Liver (tissue), 9 donors: ENCODE data around the gene NF2. TPM values are rescaled to one million over a fixed set of nuclear protein-coding genes. Genes with fewer than 3 reads are reported as not detected.

Experiments
- DNase-seq: peaks from one replicate; pipeline ENCODE4 v3.0.0-alpha.2; 2017; ENCODE audit warnings: low spot score
- H3K27ac ChIP-seq, 2 donors: one replicate each; pipeline ENCODE4 v1.7.0; 2013; ENCODE audit warnings: inconsistent platforms in 2 of 2, low read length in 2 of 2, control low read depth in 1 of 2, low read depth in 1 of 2, mild to moderate bottlenecking in 1 of 2
- H3K27me3 ChIP-seq, 4 donors: one replicate each; pipeline versions ENCODE4 v1.6.1 to v1.7.0; 2013; ENCODE audit warnings: low read length in 3 of 4, inconsistent platforms in 1 of 4, mild to moderate bottlenecking in 1 of 4, moderate library complexity in 1 of 4; ENCODE audit not compliant: control insufficient read depth in 4 of 4, insufficient read depth in 4 of 4
- H3K36me3 ChIP-seq, 4 donors: one replicate each; pipeline versions ENCODE4 v1.6.1 to v1.7.0; 2013; ENCODE audit warnings: low read length in 3 of 4, mild to moderate bottlenecking in 3 of 4, low read depth in 1 of 4, moderate library complexity in 1 of 4; ENCODE audit not compliant: control insufficient read depth in 4 of 4, insufficient read depth in 3 of 4
- H3K4me1 ChIP-seq, 4 donors: one replicate each; pipeline versions ENCODE4 v1.6.1 to v1.7.0; 2013; ENCODE audit warnings: low read length in 3 of 4, mild to moderate bottlenecking in 3 of 4, moderate library complexity in 1 of 4; ENCODE audit not compliant: control insufficient read depth in 4 of 4, insufficient read depth in 4 of 4
- H3K4me3 ChIP-seq, 3 donors: one replicate each; pipeline versions ENCODE4 v1.6.1 to v1.7.0; 2013; ENCODE audit warnings: low read length in 3 of 3, control low read depth in 1 of 3, low read depth in 1 of 3, mild to moderate bottlenecking in 1 of 3
- H3K9ac ChIP-seq, 2 donors: one replicate each; pipeline ENCODE4 v1.7.0; 2013; ENCODE audit warnings: low read length in 2 of 2, mild to moderate bottlenecking in 2 of 2, moderate library complexity in 2 of 2, control low read depth in 1 of 2, low read depth in 1 of 2
- H3K9me3 ChIP-seq, 4 donors: one replicate each; pipeline versions ENCODE4 v1.6.1 to v1.7.0; 2013; ENCODE audit warnings: low read length in 3 of 4; ENCODE audit not compliant: control insufficient read depth in 4 of 4
- EGR1 ChIP-seq, 2 donors: IDR thresholded peaks; 2 replicates each; pipeline ENCODE4 v1.6.1; 2016 to 2018; ENCODE audit warnings: antibody characterized with exemption in 2 of 2, low read depth in 2 of 2
- FOXA1 ChIP-seq: IDR thresholded peaks from 2 replicates; pipeline ENCODE4 v1.6.1; 2016; ENCODE audit warnings: antibody characterized with exemption
- FOXA2 ChIP-seq: IDR thresholded peaks from 2 replicates; pipeline ENCODE4 v1.6.1; 2016; ENCODE audit warnings: antibody characterized with exemption
- GABPA ChIP-seq, 2 donors: IDR thresholded peaks in 1 of 2; conservative IDR thresholded peaks in 1 of 2; 2 replicates each; pipeline ENCODE4 v1.6.1; 2016; ENCODE audit warnings: antibody characterized with exemption in 2 of 2, mild to moderate bottlenecking in 1 of 2, moderate library complexity in 1 of 2
- HNF4A ChIP-seq, 2 donors: conservative IDR thresholded peaks; 2 replicates each; pipeline ENCODE4 v1.6.1; 2016; ENCODE audit warnings: antibody characterized with exemption in 2 of 2, mild to moderate bottlenecking in 2 of 2
- HNF4G ChIP-seq: IDR thresholded peaks from 2 replicates; pipeline ENCODE4 v1.6.1; 2016; ENCODE audit warnings: antibody characterized with exemption
- JUND ChIP-seq, 2 donors: IDR thresholded peaks; 2 replicates each; pipeline ENCODE4 v1.6.1; 2016; ENCODE audit warnings: antibody characterized with exemption in 2 of 2
- NR2F2 ChIP-seq: IDR thresholded peaks from 2 replicates; pipeline ENCODE4 v1.6.1; 2016; ENCODE audit warnings: antibody characterized with exemption
- RAD21 ChIP-seq, 2 donors: IDR thresholded peaks; 2 replicates each; pipeline ENCODE4 v1.6.1; 2016; ENCODE audit warnings: antibody characterized with exemption in 2 of 2, mild to moderate bottlenecking in 2 of 2
- SP1 ChIP-seq: IDR thresholded peaks from 2 replicates; pipeline ENCODE4 v1.6.1; 2018; ENCODE audit warnings: antibody characterized with exemption, mild to moderate bottlenecking
- TAF1 ChIP-seq: conservative IDR thresholded peaks from 2 replicates; pipeline ENCODE4 v1.6.1; 2016; ENCODE audit warnings: antibody characterized with exemption, mild to moderate bottlenecking
- YY1 ChIP-seq: IDR thresholded peaks from 2 replicates; pipeline ENCODE4 v1.6.1; 2016; ENCODE audit warnings: antibody characterized with exemption, mild to moderate bottlenecking
- WGBS: extraction: QIAGEN DNeasy Blood & Tissue Kit; methylation state at CpG from one replicate; pipeline ENCODE4 v1.1.7; 2013; 5-methylcytosine and 5-hydroxymethylcytosine counted together
- polyA plus RNA-seq, 2 donors: library from polyadenylated mRNA; stranded (reverse) in 1 of 2; unstranded in 1 of 2; fragments of 200-250 nt in 1 of 2; fragments of >200 nt in 1 of 2; fragmentation: Nextera tagmentation in 1 of 2; extraction: Ambion mirVana in 1 of 2; gene quantifications; one replicate each; pipeline versions ENCODE4 v1.2.1 to v1.2.3, GENCODE V29; 2013 to 2015
- total RNA-seq, 2 donors: library from RNA; depleted of rRNA; stranded (reverse); fragments of >200 nt; gene quantifications; one replicate each; pipeline ENCODE4 v1.2.3, GENCODE V29; 2014
- TF ChIP-seq, protein P1 (sequence below): fragments of 150-350 bp; IDR thresholded peaks from 2 replicates; pipeline ENCODE4 v1.5.1; 2017; ENCODE audit warnings: improper control_type of control experiment, low read depth, low read length; ENCODE audit not compliant: missing input control
- TF ChIP-seq, protein P2 (sequence below): IDR thresholded peaks from 2 replicates; pipeline ENCODE4 v1.6.1; 2016; ENCODE audit warnings: antibody characterized with exemption
- TF ChIP-seq, protein P3 (sequence below): IDR thresholded peaks from 2 replicates; pipeline ENCODE4 v1.6.1; 2016; ENCODE audit warnings: antibody characterized with exemption
- TF ChIP-seq, protein P4 (sequence below): IDR thresholded peaks from 2 replicates; pipeline ENCODE4 v1.6.1; 2016; ENCODE audit warnings: antibody characterized with exemption, mild to moderate bottlenecking
- TF ChIP-seq, protein P5 (sequence below): IDR thresholded peaks from 2 replicates; pipeline ENCODE4 v1.6.1; 2016; ENCODE audit warnings: antibody characterized with exemption
- donor health status: healthy.
- donor health status: healthy.
- donor health status: healthy.
- donor health status: healthy.
- donor health status: healthy.

The NF2 gene
- total and polyA plus RNA-seq, 4 donors: 6.2 to 25.2 (median 11.2) TPM

DNA sequence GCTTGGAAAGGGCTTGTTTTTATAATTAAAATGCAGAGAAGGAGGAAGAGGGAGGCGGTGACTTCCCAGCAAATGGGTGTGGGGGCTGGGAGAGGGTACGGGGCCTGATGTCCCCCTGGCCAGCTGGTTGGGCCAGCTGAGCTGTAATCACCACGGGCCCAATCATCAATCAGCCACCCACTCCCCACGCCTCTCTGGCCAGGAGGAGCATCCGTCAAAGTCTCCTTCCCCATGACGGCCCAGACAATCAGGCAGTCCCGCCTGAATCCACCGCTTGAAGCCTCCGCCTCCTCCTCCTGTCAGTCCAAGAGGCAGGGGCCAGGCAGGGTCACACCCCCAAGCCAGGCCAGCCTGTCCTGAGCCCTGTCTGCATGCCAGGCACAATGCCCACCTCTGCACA is 103.1 kb downstream of the NF2 start:
- Histone ChIP-seq H3K27ac (no peak overlapping the region), H3K27me3 (peaks cover 0 to 2% (median 0%) of the 10 kb centered on the region in 4 donors), H3K9ac (no peak overlapping the region), H3K4me1 (no peaks in the 10 kb centered on the region), H3K4me3 (no peak overlapping the region), H3K9me3 (no peaks in the 10 kb centered on the region), H3K36me3 (no peaks in the 10 kb centered on the region)
- WGBS: 48% methylated on average over 9 of the region's 9 CpGs
- no peak for TF ChIP-seq EGR1 (IDR thresholded peaks at IDR 0.05; ENCODE audit: low read depth in 2 of 2)
- TF ChIP-seq RAD21 (IDR thresholded peaks at IDR 0.05): no peak
- TF ChIP-seq, protein P1, sequence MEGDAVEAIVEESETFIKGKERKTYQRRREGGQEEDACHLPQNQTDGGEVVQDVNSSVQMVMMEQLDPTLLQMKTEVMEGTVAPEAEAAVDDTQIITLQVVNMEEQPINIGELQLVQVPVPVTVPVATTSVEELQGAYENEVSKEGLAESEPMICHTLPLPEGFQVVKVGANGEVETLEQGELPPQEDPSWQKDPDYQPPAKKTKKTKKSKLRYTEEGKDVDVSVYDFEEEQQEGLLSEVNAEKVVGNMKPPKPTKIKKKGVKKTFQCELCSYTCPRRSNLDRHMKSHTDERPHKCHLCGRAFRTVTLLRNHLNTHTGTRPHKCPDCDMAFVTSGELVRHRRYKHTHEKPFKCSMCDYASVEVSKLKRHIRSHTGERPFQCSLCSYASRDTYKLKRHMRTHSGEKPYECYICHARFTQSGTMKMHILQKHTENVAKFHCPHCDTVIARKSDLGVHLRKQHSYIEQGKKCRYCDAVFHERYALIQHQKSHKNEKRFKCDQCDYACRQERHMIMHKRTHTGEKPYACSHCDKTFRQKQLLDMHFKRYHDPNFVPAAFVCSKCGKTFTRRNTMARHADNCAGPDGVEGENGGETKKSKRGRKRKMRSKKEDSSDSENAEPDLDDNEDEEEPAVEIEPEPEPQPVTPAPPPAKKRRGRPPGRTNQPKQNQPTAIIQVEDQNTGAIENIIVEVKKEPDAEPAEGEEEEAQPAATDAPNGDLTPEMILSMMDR: no peak
- TF ChIP-seq, protein P2, sequence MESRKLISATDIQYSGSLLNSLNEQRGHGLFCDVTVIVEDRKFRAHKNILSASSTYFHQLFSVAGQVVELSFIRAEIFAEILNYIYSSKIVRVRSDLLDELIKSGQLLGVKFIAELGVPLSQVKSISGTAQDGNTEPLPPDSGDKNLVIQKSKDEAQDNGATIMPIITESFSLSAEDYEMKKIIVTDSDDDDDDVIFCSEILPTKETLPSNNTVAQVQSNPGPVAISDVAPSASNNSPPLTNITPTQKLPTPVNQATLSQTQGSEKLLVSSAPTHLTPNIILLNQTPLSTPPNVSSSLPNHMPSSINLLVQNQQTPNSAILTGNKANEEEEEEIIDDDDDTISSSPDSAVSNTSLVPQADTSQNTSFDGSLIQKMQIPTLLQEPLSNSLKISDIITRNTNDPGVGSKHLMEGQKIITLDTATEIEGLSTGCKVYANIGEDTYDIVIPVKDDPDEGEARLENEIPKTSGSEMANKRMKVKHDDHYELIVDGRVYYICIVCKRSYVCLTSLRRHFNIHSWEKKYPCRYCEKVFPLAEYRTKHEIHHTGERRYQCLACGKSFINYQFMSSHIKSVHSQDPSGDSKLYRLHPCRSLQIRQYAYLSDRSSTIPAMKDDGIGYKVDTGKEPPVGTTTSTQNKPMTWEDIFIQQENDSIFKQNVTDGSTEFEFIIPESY: no peak
- no peak for TF ChIP-seq TAF1
- TF ChIP-seq HNF4A (conservative IDR thresholded peaks at IDR 0.05): no peak
- TF ChIP-seq, protein P3, sequence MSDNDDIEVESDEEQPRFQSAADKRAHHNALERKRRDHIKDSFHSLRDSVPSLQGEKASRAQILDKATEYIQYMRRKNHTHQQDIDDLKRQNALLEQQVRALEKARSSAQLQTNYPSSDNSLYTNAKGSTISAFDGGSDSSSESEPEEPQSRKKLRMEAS: no peak
- TF ChIP-seq, protein P4, sequence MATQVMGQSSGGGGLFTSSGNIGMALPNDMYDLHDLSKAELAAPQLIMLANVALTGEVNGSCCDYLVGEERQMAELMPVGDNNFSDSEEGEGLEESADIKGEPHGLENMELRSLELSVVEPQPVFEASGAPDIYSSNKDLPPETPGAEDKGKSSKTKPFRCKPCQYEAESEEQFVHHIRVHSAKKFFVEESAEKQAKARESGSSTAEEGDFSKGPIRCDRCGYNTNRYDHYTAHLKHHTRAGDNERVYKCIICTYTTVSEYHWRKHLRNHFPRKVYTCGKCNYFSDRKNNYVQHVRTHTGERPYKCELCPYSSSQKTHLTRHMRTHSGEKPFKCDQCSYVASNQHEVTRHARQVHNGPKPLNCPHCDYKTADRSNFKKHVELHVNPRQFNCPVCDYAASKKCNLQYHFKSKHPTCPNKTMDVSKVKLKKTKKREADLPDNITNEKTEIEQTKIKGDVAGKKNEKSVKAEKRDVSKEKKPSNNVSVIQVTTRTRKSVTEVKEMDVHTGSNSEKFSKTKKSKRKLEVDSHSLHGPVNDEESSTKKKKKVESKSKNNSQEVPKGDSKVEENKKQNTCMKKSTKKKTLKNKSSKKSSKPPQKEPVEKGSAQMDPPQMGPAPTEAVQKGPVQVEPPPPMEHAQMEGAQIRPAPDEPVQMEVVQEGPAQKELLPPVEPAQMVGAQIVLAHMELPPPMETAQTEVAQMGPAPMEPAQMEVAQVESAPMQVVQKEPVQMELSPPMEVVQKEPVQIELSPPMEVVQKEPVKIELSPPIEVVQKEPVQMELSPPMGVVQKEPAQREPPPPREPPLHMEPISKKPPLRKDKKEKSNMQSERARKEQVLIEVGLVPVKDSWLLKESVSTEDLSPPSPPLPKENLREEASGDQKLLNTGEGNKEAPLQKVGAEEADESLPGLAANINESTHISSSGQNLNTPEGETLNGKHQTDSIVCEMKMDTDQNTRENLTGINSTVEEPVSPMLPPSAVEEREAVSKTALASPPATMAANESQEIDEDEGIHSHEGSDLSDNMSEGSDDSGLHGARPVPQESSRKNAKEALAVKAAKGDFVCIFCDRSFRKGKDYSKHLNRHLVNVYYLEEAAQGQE: no peak
- TF ChIP-seq FOXA1: no peak
- TF ChIP-seq YY1: no peak
- no peak for TF ChIP-seq FOXA2
- TF ChIP-seq NR2F2: no peak
- no peak for TF ChIP-seq JUND (IDR thresholded peaks at IDR 0.05)
- TF ChIP-seq, protein P5, sequence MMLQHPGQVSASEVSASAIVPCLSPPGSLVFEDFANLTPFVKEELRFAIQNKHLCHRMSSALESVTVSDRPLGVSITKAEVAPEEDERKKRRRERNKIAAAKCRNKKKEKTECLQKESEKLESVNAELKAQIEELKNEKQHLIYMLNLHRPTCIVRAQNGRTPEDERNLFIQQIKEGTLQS: no peak
- DNase-seq: no peak

DNA sequence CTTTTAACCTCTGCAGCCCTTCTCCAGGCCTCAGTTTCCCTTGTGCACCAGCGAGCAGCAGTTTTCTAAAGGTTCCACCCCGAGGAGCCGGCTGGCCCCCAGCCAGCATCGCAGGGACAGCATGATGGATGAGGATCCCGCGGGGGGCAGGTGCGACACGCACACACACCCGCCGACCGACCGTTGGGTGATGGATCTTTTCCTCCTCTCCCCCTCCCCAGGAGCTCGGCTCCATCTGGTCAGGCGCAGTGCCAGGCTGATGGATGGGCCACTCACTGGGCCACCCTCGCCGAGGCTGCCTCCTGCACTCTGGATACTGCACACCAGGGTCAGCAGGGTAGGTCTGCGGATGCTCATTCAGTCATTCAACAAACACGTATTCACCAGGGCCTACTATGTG is 103.6 kb downstream of the NF2 start:
- no peaks in the 10 kb centered on the region for H3K9me3 ChIP-seq
- WGBS: 65% methylated on average over 18 of the region's 18 CpGs
- H3K9ac ChIP-seq: no peak overlapping the region
- TF ChIP-seq HNF4G (no peak), GABPA (IDR thresholded peaks at IDR 0.05 in 1 of 2, conservative IDR thresholded peaks at IDR 0.05 in 1 of 2) (no peak), SP1 (no peak), YY1 (no peak), EGR1 (IDR thresholded peaks at IDR 0.05; ENCODE audit: low read depth in 2 of 2) (no peak), NR2F2 (no peak), FOXA2 (no peak), RAD21 (IDR thresholded peaks at IDR 0.05) (no peak), HNF4A (conservative IDR thresholded peaks at IDR 0.05) (no peak)
- TF ChIP-seq, protein P4: no peak
- TF ChIP-seq, protein P2: no peak
- TF ChIP-seq, protein P5: no peak
- no peaks in the 10 kb centered on the region for H3K4me1 ChIP-seq
- no peaks in the 10 kb centered on the region for H3K36me3 ChIP-seq
- no peak overlapping the region for H3K4me3 ChIP-seq
- DNase-seq: no peak
- H3K27ac ChIP-seq: no peak overlapping the region
- H3K27me3 ChIP-seq: peaks cover 0 to 2% (median 0%) of the 10 kb centered on the region in 4 donors
